Measurements from ENCODE around the gene HSBP1L1.
"Not testable (repeated sequence)": the region's sequence is repeated elsewhere in the genome, so short reads cannot be mapped to it uniquely, and the experiment has no call there.

Gene HSBP1L1

DNA sequence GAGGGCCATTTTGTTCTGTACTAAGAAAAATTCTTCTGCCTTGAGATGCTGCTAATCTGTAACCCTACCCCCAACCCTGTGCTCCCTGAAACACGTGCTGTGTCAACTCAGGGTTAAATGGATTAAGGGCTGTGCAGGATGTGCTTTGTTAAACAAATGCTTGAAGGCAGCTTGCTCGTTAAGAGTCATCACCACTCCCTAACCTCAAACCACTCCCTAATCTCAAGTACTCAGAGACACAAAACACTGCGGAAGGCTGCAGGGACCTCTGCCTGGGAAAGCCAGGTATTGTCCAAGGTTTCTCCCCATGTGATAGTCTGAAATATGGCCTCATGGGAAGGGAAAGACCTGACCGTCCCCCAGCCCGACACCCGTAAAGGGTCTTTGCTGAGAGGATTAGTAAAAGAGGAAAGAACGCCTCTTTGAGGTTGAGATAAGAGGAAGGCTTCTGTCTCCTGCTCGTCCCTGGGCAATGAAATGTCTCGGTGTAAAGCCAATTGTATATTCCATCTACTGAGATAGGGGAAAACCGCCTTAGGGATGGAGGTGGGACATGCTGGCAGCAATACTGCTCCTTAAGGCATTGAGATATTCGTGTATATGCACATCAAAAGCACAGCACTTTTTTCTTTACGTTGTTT, 4.2 kb upstream of the HSBP1L1 start:
- in situ Hi-C loops (cut with MboI; ENCODE audit: low sequenced_read_pairs), result not testable (repeated sequence)

DNA sequence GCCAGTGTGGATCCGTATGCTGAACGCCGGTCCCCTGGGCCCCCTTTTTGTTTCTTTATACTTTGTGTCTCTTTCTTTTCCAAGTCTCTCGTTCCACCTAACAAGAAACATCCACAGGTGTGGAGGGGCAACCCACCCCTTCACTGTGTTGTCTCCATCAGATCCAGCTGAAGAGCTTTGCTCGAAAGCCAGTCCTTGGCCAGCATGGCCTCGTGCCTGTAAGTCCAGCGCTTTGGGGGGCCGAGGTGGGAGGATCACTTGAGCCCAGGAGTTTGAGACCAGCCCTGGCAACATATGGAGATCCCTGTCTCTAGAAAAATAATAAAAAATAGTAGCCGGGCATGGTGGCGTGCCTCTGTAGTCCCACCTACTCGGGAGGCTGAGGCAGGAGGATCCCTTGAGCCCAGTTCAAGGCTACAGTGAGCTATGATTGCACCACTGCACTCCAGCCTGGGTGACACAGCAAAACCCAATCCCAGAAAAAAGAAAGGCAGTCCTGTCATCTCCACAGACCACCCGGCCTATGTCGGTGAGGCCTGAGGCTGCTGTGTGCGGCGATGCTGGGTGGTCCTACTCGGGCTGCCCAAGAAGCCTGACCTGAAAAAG, 3.4 kb upstream of the HSBP1L1 start:
- in situ Hi-C loops (cut with MboI; ENCODE audit: low sequenced_read_pairs), result no loop called here

DNA sequence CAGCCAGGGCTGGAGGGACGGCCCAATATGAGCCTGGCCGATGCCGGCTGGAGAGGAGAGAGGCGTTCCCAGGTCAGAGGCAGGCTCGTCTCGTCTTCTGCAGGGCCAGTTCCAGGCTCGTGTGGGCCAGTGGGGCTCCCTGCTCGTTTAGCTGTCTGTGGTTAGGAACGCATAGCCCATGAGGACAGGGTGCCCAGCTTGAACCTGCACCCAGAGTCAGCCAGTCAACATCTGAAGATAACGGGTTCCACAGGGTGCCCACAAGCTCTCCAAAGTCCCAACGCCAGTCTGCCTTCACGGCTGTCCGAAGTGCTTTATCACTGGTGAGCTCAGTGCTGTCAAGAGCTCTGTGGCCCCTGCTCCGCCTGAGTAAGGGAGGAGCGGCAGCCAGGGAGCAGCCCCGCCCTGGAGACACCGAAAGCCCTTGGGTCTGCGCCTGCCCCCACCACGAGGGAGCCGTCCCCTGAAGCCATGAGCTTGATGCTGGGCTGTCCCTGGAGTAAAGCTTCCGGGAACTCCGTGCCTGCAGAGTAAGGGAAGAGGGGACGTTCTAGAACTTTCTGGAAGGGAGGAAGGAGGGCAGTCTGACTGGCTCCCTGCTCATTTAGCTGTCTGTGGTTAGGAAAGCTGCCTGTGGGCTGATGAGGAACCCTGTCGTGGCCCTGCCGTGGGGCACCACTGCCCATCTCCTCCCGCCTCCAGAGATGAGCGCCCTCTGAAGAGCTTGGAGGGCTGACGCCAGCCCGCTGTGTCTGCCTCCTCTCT, 2.7 kb upstream of the HSBP1L1 start:
- in situ Hi-C loops (cut with MboI; ENCODE audit: low sequenced_read_pairs), result no loop called here

DNA sequence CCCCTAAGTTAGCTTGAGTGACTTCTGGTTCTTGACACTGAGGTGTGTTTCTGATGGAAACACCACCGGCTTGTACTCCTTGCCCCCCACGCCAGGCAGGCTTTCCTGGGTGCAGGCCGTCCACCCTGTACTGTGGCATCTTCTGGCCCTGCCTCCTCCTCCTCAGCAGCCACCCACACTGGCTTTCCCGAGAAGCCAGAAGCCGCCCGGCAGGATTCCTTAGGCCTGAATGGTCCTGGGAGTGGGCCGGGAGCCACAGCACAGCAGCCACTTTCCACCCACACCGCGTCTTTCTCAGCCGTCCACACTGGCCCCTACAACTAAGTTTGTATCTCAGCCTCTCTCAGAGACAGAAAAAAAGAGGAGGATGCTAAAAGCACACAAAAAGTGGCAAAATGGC, 2.1 kb upstream of the HSBP1L1 start:
- in situ Hi-C loops (cut with MboI; ENCODE audit: low sequenced_read_pairs), result no loop called here

DNA sequence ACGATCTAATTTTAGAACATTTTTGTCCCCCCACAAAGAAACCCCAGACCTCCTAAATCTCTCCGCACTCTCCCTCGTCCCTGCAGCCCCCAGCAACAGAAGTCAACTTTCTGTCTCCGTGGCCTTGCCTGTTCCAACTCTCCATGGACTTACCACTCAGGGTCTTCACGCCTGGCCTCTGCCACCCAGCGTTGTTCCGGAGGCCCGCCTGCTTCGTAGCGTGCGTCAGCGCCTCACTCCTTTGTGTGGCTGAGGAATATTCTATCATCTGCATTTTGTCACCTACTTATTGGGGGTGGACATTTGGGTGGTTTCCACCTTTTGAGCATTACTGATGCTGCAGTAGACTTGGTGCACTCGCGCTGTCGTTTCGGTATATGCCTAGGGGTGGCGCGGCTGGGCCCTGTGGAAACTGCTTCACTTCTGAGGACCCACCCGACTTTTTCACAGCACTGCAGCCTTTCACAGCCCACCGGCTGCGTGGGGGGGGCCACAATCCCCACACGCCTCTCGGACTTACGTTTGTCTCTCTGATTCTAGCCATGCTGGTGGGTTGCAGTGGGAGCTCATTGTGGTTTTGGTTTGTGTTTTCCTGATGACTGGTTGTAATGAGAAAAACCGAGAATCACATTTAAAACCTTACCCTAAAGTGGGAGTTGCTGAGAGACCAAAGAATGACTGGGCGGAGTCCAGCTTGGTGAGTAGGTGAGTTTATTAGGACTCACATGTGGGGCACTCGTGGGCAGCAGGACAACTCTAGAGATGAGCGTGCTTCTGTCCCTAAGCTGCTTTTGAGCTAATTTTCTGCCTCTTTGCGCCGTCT, 1.4 kb upstream of the HSBP1L1 start:
- in situ Hi-C loops (cut with MboI; ENCODE audit: low sequenced_read_pairs), result no loop called here

DNA sequence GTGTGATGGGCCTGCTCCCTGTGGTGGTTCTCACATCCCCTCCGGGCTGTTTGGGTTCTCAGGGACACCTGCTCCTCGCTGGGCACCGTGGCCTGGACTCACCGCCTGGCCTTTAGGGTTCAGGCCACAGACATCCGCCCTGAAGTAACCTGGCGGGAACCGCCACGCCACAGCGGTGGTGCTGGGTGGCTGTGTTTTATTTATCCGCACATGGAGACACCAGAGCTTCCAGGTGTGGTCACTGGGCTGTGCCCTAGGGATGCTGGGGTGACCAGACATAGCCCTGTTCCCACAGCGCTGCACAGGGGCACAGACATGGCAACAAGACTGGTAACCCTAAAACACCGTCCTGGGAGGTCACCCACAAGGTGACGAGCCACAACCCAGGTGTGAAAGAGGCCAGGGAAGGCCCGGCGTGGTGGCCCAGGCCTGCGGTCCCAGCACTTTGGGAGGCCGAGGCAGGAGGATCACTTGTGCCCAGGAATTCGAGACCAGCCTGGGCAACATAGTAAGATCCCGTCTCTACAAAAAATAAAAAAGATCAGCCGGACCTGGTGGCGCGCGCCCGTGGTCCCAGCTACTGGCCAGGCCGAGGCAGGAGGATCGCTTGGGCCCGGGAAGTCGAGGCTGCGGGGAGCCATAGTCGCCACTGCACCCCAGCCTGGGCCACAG, 649 bp upstream of the HSBP1L1 start:
- in situ Hi-C loops (cut with MboI; ENCODE audit: low sequenced_read_pairs), result no loop called here

DNA sequence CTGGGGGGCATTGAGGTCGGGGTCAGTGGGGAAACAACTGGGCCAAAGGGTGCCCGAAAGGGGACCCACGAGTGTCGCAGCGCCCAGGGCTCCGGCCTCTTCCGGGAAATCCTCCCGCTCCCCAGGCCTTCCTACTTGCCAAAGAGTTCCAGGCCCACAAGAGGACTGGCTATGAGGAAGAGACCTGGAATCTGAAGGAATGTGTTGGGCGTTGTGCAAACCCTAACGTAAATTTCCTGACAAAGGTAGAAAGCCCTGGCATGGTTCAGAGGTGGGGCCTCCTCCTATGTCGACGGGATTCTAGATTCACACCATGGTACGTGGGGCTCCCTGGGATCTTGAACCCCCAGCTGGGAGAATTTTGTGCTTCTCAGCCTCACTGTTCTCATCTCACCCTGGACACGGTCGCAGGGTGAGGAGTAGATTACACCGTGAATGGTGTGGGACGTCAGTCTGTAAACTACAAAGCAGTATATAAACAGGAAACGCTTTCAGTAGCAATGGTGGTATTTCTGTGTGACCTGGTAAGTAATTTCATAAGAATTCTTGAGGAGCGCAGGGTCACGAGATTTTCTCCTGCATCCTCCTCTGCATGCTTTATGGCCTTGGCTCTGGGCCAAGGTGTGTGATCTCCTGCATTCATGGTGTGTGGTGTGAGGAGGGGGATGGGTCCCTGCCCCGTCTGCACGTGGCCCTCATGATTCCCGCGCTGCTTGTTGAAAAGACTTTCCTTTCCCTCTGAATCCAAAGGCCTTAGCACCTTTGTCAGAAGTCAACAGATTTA, 868 bp downstream of the HSBP1L1 start:
- in situ Hi-C loops (cut with MboI; ENCODE audit: low sequenced_read_pairs), result no loop called here

DNA sequence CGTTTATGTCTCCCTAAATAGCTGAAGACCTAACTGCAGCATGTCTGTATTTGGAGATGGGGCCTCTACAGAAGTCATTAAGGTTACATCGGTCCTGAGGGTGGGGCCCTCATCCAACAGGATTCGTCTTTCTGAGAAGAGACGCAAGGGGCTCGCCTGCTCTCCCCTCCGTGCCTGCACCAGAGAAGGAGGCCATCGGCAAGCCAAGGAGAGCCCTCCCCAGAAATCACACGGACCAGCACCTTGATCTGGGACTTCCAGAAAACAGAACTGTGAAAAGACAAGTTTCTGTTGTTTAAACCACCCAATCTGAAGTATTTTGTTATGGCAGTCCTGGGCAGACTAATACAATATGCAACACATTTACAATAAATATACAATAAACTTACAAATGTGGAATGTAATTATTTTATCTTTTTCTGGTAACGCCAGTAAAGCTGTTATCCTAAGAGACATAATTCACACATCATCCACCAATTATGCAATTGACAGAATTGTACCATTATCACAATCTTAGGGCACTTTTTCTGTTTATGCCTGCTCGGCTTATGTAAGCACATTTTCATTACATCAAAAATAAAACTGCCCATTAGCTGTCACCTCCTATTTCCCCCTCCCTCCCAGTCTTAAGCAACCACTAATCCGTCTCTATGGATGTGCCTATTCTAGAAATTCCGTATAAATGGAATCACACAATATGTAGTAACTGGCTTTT, 6.1 kb downstream of the HSBP1L1 start:
- in situ Hi-C loops (cut with MboI; ENCODE audit: low sequenced_read_pairs), result no loop called here

DNA sequence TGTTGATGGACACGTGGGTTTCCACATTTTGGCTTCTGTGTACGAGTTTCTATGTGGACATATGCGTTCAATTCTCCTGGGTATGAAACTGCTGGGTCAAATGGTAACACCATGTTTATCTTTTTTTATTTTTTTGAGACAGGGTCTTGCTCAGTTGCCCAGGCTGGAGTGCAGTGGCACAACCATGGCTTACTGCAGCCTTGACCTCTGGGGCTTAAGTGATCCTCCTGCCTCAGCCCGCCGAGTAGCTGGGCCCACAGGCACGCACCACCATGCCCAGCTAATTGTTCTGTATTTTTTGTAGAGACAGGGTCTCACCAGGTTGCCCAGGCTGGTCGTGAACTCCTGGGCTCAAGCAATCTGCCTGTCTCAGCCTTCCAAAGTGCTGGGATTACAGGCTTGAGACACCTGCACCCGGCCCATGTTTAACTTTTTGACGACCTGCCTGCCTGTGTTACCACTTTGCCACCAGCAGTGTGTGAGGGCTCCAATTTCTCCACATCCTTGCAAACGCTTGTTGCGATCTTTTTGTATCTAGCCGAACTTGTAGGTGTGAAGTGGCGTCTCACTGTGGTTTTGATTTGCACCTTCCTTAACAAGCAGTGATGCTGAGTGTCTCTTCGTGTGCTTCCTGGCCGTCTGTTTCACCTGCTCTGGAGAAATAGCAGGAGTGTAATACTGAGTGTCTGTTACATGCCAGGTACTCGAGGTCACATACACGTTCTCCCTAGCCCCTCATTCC, 6.9 kb downstream of the HSBP1L1 start:
- in situ Hi-C loops (cut with MboI; ENCODE audit: low sequenced_read_pairs), result no loop called here

DNA sequence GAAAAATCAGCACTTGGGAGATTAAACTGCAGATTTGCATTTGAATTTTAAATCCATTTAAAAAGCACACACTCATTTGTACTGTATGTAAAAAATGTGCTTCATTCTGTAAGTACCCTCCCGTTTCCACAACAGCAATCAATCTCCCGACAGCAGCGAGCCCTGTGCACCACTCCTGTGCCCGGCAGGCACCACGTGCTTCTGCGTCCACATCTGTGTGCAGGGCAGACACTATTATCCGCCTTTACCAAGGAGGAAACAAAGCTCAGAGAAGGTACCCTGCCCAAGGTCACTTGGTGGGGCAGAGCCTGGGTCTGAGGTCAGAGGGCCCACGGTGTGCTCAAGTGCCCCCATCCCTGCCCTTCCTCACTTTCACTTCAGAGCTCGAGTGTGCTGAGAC, 7.5 kb downstream of the HSBP1L1 start:
- in situ Hi-C loops (cut with MboI; ENCODE audit: low sequenced_read_pairs), result no loop called here

DNA sequence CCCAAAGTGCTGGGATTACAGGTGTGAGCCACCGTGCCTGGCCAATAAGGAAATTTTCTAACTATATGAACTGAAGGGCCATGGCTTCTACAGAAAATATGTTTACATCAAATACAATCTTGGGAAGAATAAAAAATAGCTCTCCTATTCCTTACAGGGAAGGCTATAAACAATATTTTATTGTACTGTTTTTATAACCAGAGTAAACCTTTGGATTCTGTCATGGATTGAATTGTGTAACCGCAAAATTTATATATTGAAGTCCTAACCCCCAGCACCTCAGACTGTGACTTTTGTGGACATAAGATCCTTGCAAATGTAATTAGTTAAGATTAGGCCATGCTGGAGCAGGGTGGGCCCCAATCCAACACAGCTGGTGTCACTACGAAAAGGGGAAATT, 8.3 kb downstream of the HSBP1L1 start:
- in situ Hi-C loops (cut with MboI; ENCODE audit: low sequenced_read_pairs), result no loop called here

DNA sequence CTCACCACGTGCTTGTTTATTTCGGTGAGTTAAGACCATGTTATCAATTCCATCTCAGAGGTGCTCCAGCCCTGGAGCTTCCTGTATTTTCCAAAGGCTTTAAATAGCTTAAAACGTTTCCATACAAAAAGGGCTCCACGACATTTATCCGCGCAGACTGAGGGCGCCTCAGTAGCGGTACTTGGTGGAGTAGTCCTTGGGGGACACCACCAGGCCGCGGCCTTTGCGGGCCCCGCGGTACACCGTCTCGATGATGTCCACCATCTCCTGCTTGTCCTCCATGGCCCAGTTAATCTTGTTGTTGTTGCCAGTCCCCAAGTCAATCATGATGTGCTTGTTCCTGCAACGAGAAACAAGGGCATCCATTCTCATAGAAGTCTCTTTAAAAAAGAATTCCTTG, 9.1 kb downstream of the HSBP1L1 start:
- in situ Hi-C loops (cut with MboI; ENCODE audit: low sequenced_read_pairs), result no loop called here

DNA sequence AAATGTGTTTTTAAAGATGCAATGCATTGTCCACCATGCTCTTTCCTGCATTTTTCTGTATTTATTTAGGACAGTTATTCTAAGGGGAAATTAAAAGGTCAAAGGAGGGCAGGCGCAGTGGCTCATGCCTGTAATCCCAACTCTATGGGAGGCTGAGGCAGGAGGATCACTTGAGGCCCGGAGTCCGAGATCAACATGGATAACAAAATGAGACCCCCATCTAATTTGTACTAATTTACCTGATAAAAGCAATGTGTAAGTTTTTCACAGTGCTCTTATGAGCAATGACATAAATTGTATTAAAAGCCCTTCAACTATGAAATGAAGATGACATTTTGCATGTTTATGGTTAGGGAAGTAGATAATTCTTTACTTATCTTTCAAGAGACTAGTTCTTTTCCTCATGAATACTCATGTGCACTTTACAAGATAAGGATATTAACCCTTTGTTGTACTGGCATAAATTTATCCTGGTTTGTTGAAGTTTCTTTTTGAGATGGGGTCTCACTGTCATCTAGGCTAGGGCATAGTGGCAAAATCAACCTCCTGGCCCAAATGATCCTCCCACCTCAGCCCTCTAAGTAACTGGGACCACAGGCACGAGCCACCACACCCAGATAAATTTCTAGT, 9.7 kb downstream of the HSBP1L1 start:
- in situ Hi-C loops (cut with MboI; ENCODE audit: low sequenced_read_pairs), result no loop called here

DNA sequence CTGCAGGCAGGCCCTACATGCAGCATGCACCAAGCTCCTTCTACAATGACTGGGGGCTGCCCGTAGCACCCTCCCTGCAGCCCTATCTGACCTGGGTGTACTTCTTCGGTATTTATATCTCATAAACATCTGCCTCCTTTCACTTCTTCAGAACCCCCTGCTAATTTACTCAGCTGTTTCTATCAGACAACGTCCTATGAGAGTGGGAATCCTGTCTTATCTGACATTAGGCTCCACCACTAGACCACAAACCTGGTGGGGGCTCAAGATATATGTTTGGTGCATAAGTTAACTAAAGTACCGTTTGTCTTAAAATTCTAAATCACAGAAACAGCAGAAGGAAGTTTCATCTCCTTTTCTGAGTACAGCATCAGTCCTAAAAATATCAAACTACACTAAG, 10.6 kb downstream of the HSBP1L1 start:
- in situ Hi-C loops (cut with MboI; ENCODE audit: low sequenced_read_pairs), result no loop called here

DNA sequence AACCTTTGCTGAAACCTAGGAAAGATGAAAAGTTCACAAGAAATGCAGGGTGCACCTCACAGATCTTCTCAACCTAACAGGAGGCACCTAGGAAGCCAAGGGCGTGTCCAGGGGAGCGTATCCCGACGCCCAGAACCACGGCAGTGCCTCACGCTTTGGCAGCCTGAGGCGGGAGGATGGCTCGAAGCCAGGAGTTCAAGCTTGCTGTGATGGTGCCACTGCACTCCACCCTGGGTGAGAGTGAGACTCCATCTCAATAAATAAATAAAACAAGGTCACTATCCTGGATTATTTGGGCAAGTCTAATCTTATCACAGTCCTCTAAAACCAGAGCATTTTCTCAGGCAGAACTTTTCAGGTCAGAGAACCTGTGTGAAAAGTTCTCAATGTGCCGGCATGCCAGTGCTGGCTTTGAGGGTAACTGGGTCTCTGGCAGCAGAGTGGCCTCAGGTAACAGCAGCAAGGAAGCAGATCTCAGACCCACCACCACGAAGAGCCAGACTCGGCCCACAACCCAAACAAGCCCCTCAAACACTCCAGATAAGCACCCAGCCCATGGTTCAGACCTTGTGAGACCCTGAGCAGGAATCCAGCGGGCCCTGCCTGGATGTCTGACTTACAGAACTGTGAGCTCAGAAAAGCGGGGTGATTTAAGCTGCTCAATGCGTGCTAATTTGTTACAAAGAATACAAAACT, 11.7 kb downstream of the HSBP1L1 start:
- in situ Hi-C loops (cut with MboI; ENCODE audit: low sequenced_read_pairs), result no loop called here

DNA sequence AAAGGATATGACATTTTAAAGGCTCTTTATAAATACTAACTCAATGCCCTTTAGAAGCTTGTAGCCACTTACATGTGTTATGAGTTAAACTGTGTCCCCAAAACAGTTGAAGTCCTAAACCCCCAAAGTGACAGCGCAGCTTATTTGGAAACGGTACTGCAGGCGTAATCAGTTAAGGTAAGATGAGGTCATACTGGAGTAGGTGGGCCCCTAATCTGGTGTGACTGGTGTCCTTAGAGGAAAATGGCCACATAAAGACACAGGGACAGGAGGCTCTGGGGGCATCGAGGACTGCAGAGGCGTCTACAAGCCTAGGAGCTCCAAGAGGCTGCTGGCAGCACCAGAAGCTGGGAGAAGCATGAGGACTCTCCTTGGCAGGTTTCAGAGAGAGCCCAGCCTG, 15.4 kb downstream of the HSBP1L1 start:
- in situ Hi-C loops (cut with MboI; ENCODE audit: low sequenced_read_pairs), result no loop called here

DNA sequence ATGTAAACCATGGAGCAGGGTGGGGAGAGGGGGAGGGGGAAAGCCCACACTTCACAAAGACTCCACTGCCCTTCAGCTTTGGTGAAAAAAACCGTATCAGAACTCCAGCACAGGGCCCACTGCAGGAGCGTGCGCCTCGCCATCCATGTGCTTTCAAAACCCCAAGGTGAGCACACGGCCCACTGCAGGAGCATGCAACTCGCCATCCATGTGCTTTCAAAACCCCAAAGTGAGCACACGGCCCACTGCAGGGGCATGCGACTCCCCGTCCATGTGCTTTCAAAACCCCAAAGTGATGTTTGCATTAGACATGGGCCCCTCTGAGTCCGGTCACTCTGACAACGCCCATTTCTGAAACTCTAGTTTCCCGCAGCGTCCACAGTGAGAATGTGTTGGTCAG, 16.1 kb downstream of the HSBP1L1 start:
- in situ Hi-C loops (cut with MboI; ENCODE audit: low sequenced_read_pairs), result no loop called here

DNA sequence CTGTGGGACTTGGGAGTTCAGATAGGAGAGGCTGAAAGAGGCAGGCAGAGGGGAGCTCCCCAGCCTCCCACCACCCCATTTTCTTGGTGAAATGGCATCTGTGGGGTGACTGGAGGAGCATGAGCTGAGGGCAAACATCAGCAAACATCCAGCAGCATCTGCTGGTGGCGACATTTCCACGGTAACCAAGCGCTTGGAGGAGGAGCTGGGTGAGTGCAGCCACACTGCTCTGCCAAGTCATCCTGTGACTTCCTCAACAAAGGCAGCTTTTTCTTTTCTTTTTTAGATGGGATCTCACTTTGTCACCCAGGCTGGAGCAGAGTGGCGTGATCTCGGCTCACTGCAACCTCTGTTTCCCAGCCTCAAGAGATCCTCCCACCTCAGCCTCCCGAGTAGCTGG, 18.3 kb downstream of the HSBP1L1 start:
- in situ Hi-C loops (cut with MboI; ENCODE audit: low sequenced_read_pairs), result no loop called here
